Measurements from ENCODE around the gene PTCD1.

PTCD1 gene

DNA sequence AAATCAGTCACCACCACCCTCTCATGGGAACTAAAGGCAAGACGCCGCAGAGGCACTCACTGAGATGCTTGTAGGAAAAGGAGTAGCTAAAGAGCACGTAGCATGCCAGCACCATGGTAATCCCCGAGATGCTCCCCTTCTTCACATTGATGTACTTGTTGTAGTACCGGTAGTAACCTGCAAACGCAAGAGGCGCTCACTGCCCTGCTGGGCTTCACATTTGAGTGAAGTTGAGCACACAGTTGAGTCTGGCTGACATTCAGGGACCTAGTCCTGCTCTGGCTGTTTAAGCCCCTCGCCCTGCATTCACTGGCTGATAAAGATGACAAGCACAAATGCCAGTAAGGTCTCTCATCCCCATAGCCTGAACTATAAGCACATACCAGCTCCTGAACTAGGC is 20.5 kb upstream of the PTCD1 start:
- Histone ChIP-seq H3K4me2 (ENCODE audit: low read depth, low read length) (no peak overlapping the region), H3K36me3 (replicated peaks; ENCODE audit: insufficient read depth, low read length) (peaks cover 14% of the 10 kb centered on the region), H3K9ac (ENCODE audit: low read length) (no peak overlapping the region), H3K27ac (ENCODE audit: low read length) (no peak overlapping the region), H3K27me3 (replicated peaks; ENCODE audit: insufficient read depth, low read length) (no peaks in the 10 kb centered on the region), H4K20me1 (ENCODE audit: insufficient read depth, low read length) (peaks cover 13% of the 10 kb centered on the region; the same call in 1 of the 2 replicates), H3K9me3 (replicated peaks; ENCODE audit: insufficient read depth, low read length) (no peaks in the 10 kb centered on the region), H2AFZ (ENCODE audit: low read length) (no peak overlapping the region), H3K79me2 (ENCODE audit: low read length) (peaks cover 99% of the 10 kb centered on the region), H3K4me1 (ENCODE audit: low read length) (no peaks in the 10 kb centered on the region; the same call in 1 of the 2 replicates), H3K4me3 (ENCODE audit: low read length) (no peak overlapping the region), H3K9me2 (replicated peaks; ENCODE audit: insufficient read depth, low read length) (no peaks in the 10 kb centered on the region), H3F3A (ENCODE audit: insufficient read depth, low read length) (peaks cover 4% of the 10 kb centered on the region; the same call in 1 of the 2 replicates)
- TF ChIP-seq EZH2phosphoT487 (IDR thresholded peaks at IDR 0.05; ENCODE audit: low read length) (no peak), EZH2 (optimal IDR thresholded peaks at IDR 0.05; ENCODE audit: low read depth, low read length) (no peak)
- TF ChIP-seq, protein P1, sequence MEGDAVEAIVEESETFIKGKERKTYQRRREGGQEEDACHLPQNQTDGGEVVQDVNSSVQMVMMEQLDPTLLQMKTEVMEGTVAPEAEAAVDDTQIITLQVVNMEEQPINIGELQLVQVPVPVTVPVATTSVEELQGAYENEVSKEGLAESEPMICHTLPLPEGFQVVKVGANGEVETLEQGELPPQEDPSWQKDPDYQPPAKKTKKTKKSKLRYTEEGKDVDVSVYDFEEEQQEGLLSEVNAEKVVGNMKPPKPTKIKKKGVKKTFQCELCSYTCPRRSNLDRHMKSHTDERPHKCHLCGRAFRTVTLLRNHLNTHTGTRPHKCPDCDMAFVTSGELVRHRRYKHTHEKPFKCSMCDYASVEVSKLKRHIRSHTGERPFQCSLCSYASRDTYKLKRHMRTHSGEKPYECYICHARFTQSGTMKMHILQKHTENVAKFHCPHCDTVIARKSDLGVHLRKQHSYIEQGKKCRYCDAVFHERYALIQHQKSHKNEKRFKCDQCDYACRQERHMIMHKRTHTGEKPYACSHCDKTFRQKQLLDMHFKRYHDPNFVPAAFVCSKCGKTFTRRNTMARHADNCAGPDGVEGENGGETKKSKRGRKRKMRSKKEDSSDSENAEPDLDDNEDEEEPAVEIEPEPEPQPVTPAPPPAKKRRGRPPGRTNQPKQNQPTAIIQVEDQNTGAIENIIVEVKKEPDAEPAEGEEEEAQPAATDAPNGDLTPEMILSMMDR (IDR thresholded peaks at IDR 0.05; ENCODE audit: low read length): peak; percentile 42
- peak; percentile 53 for DNase-seq

DNA sequence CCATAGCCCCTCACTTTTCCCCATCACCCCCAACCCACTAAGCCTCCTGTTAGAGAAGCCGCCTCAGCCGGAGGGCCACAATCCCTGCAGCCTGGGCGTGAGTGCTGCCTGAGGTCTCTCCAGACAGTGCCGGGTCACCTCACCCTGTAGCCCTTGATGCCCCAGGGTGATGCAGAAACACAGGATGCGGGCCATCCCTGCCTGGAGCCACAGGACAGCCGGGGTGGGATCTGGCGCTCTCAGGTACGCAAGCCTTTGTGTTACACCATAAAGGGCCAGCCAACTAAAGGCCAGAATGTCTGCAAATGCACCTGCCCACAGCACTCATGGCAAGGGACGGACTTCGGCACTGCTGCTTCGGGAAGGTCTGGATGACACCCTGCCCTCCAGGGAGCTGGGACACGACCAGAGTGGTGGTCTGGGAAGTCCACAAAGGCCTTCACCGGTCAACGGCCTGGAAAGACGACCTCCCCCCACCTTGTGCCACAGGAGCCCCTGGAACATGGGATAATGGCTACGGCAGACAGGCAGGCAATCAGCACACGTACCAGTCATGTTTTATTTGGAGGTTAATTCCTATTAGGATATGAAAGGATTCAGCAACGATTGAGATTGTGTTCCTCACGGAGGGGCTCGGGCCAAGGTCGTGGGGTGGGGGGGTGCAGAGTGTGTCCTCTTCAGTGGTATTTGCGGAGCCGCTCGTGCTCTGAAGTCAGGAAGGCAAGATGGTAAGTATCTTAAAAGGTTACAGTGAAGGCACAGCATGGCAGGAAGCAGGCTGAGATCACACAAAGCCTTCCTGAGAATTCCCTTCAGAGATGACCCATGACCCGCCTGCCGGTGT is 19.3 kb upstream of the PTCD1 start:
- Histone ChIP-seq H3K4me2 (ENCODE audit: low read depth, low read length) (no peak overlapping the region), H3F3A (ENCODE audit: insufficient read depth, low read length) (peaks cover 4% of the 10 kb centered on the region; the same call in 1 of the 2 replicates), H3K9ac (ENCODE audit: low read length) (no peak overlapping the region), H3K79me2 (ENCODE audit: low read length) (peaks cover 92% of the 10 kb centered on the region), H3K4me3 (ENCODE audit: low read length) (no peak overlapping the region), H3K27me3 (replicated peaks; ENCODE audit: insufficient read depth, low read length) (no peaks in the 10 kb centered on the region), H3K4me1 (ENCODE audit: low read length) (no peaks in the 10 kb centered on the region; the same call in 1 of the 2 replicates), H3K36me3 (replicated peaks; ENCODE audit: insufficient read depth, low read length) (peaks cover 10% of the 10 kb centered on the region), H3K27ac (ENCODE audit: low read length) (no peak overlapping the region), H3K9me2 (replicated peaks; ENCODE audit: insufficient read depth, low read length) (no peaks in the 10 kb centered on the region), H2AFZ (ENCODE audit: low read length) (no peak overlapping the region), H4K20me1 (ENCODE audit: insufficient read depth, low read length) (peaks cover 9% of the 10 kb centered on the region; the same call in 1 of the 2 replicates), H3K9me3 (replicated peaks; ENCODE audit: insufficient read depth, low read length) (no peaks in the 10 kb centered on the region)
- DNase-seq: no peak
- TF ChIP-seq, protein P1 (IDR thresholded peaks at IDR 0.05; ENCODE audit: low read length): no peak

DNA sequence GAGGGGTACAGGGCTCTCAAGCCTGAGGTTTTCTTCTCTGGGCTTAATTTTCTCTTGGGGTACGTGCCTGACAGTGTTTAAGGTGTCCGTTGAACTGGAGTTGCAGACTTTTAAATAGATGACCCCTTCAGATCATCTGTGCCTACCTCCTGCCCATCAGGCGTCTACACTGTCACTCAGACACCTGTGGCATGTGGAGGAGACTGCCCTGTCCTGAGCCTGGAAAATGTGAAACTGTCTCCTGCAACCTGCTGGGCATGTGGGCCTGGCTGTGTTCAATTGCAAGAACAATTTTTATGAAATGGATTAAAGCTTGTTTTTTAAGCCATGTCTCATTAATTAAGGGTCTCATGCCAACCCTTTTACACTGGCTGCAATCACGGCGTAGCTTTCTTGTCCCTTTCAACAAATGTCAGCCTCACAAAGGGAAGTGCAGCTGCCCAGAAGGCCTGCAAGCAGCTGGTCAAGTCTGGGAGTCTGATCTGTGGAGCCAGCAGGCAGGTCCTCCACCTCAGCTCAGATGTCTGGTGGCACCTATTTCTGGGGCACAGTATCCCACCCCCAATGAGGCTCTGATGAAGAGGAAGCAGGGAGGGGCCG is 18.6 kb upstream of the PTCD1 start:
- Histone ChIP-seq H3K9ac (ENCODE audit: low read length) (no peak overlapping the region), H3K36me3 (replicated peaks; ENCODE audit: insufficient read depth, low read length) (peaks cover 10% of the 10 kb centered on the region), H3K4me1 (ENCODE audit: low read length) (no peaks in the 10 kb centered on the region), H4K20me1 (ENCODE audit: insufficient read depth, low read length) (peaks cover 8% of the 10 kb centered on the region; the same call in 1 of the 2 replicates), H3K9me2 (replicated peaks; ENCODE audit: insufficient read depth, low read length) (no peaks in the 10 kb centered on the region), H2AFZ (ENCODE audit: low read length) (no peak overlapping the region), H3K4me2 (ENCODE audit: low read depth, low read length) (no peak overlapping the region), H3K27ac (ENCODE audit: low read length) (no peak overlapping the region), H3F3A (ENCODE audit: insufficient read depth, low read length) (peaks cover 4% of the 10 kb centered on the region; the same call in 1 of the 2 replicates), H3K27me3 (replicated peaks; ENCODE audit: insufficient read depth, low read length) (no peaks in the 10 kb centered on the region), H3K4me3 (ENCODE audit: low read length) (no peak overlapping the region), H3K9me3 (replicated peaks; ENCODE audit: insufficient read depth, low read length) (no peaks in the 10 kb centered on the region), H3K79me2 (ENCODE audit: low read length) (peaks cover 85% of the 10 kb centered on the region)
- TF ChIP-seq EZH2 (optimal IDR thresholded peaks at IDR 0.05; ENCODE audit: low read depth, low read length) (no peak), EZH2phosphoT487 (IDR thresholded peaks at IDR 0.05; ENCODE audit: low read length) (no peak)
- TF ChIP-seq, protein P1 (IDR thresholded peaks at IDR 0.05; ENCODE audit: low read length): no peak
- DNase-seq: no peak
